H1 (cell line): ENCODE measurements around the gene DBNDD1. TPM values are rescaled to one million over a fixed set of nuclear protein-coding genes. Genes with fewer than 3 reads are reported as not detected.

Experiments
- ATF3 ChIP-seq: IDR thresholded peaks from 2 replicates; pipeline ENCODE4 v1.6.1; 2011; ENCODE audit warnings: low read depth, mild to moderate bottlenecking, low read length; ENCODE audit not compliant: insufficient read depth
- BRCA1 ChIP-seq: IDR thresholded peaks from 2 replicates; pipeline ENCODE4 v1.6.1; 2012; ENCODE audit warnings: low read depth, low read length, improper control_type of control experiment
- CHD1 ChIP-seq: IDR thresholded peaks from 2 replicates; pipeline ENCODE4 v1.6.1; 2012; ENCODE audit warnings: low read depth, low read length, improper control_type of control experiment
- CREB1 ChIP-seq: IDR thresholded peaks from 2 replicates; pipeline ENCODE4 v1.6.1; 2012; ENCODE audit warnings: inconsistent platforms
- JUN ChIP-seq: IDR thresholded peaks from 2 replicates; pipeline ENCODE4 v1.6.1; 2011; ENCODE audit warnings: low read depth, mild to moderate bottlenecking, improper control_type of control experiment, low read length
- RFX5 ChIP-seq: IDR thresholded peaks from 2 replicates; pipeline ENCODE4 v1.6.1; 2011; ENCODE audit warnings: low read depth, low read length, improper control_type of control experiment, borderline replicate concordance
- SP2 ChIP-seq: IDR thresholded peaks from 2 replicates; pipeline ENCODE4 v1.6.1; 2012; ENCODE audit warnings: mild to moderate bottlenecking, low read length, inconsistent platforms
- USF2 ChIP-seq: IDR thresholded peaks from 2 replicates; pipeline ENCODE4 v1.6.1; 2011; ENCODE audit warnings: low read length, improper control_type of control experiment
- polyA plus RNA-seq, 7 experiments: library from polyadenylated mRNA; depleted of rRNA in 3 of 7; stranded (reverse) in 5 of 7; unstranded in 2 of 7; fragments of >200 nt in 5 of 7; fragments of 200-250 nt in 2 of 7; gene quantifications; 1 replicate in 5 of 7; 2 replicates in 1 of 7; 4 replicates in 1 of 7; pipeline versions ENCODE4 v1.2.1 to v1.2.3, GENCODE V29; 2011 to 2013; ENCODE audit warnings: missing spikeins in 2 of 7, mixed read lengths in 2 of 7
- total RNA-seq: library from RNA; stranded (reverse); fragmentation: NEBNext Ultra II Directional; extraction: Animal tissue kit (Norgen Biotek cat#: 25700); gene quantifications from 2 replicates; pipeline ENCODE4 v1.2.1, GENCODE V29; 2021

The DBNDD1 gene
- total and polyA plus RNA-seq, 2 of the 8 experiments (the other 6 are each of a cell fraction or from before 2014, with no cell fraction given), result 69.9 to 92.6 TPM

DNA sequence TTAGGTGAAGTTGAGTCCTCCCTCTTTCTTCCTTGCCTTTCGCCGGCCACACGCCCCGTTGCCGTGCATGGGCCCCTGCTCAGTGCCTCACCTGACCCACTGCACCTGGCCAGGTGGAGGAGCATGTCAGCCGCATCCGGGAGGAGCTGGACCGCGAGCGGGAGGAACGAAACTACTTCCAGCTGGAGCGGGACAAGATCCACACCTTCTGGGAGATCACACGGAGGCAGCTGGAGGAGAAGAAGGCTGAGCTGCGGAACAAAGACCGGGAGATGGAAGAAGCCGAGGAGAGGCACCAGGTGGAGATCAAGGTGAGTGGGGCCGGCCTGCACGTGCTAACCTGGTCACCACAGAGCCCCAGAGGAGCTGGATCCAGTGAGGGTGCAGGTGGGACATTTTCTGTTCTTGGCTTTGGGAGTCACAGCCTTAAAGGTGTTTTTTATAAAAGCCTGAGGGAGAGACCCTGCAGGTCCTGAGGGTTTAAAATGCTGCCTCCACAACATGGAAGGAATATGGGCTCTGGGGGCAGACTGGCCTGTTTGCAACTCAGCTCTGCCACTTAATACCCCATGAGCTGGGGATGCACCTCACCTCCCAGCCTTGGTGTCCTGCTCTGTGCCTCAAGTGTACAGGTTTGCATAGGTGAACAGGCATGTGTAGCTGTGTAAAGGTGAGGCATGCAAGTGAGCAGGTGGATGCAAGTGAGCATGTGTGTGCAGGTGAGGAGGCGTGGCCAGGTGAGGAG is 12.1 kb upstream of the DBNDD1 start (continued):
- TF ChIP-seq SP2 (no peak), JUN (no peak), USF2 (no peak), ATF3 (no peak), CREB1 (no peak), BRCA1 (no peak), RFX5 (no peak), CHD1 (no peak)
